ENCODE measurements around the gene EMC8.
"Not testable (repeated sequence)": the region's sequence is repeated elsewhere in the genome, so short reads cannot be mapped to it uniquely, and the experiment has no call there.

The EMC8 gene

DNA sequence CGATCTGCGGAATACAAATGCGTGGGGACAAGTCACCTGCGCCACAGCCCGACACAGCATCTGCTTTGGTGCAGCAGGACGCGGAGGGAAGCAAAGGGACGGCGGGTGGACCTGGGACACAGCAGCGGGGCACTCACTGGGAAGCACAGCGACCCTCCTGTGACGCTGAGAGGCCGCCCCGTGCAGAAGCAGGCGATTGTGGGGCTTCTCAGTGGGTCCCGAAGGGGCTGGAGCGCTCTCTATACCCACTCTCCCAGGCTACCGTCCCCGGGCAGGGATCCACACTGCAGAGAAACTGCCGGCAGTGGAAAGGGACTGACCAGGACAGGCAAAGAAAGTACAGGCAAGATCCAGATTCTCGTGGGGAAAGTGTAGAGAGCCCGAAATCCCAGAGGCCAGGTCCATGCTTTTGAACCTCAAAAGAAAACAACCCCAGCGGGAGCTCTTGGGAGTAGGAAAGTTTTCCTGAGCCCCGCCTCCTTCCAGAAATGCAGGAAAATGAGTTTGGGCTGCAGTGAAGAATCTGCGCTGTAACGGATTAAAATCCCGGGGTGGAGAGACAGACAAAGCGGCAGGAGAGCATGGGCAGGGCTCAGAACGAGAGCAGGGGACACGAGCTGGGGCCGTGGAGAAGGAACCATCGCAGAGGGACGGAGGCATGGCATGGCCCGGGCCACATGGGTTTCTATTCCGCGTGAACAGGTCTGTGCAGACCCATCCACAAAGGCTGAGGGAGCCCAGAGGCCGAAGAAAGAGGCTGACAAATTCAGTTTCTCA, 12.9 kb upstream of the EMC8 start:
- DNase-seq: no peak

- DNase-seq: no peak
Observed at GRCh38 chr16:85810742-85811115, 11.4 kb upstream of the EMC8 start.

DNA sequence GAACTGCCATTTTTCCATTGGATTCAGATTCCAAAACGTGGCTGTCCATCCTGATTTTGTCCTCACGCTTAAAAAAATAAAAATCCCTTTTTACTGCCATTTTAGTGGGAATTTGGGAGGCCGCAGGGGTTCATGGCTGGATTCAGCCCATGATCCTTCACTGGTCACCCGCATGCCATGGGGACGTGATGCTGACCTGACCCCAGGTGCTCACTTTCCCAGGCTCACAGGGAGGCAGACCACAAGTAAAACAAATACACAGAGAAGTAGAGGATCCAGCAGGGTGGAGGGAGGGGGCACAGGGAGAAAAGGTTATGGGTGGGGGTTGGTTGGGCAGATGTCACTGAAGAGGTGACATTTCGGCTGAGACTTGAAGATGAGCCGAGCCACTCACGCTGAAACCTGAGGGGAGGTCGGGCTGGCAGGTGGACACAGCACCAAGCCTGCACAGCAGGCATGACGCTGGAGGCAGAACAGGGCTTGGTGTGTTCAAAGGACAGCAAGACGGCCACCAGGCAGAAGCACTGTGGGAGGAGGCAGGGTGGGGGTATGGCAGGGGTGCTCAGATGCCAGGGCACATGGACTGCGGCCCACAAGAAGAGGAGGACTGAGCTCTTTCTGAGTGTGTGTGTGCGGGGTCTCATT, 10.9 kb upstream of the EMC8 start:
- no peak for DNase-seq

GRCh38 chr16:85809645-85810044, 10.3 kb upstream of the EMC8 start:
- DNase-seq: no peak

- no peak for DNase-seq
Observed at GRCh38 chr16:85808926-85809325, 9.6 kb upstream of the EMC8 start.

DNA sequence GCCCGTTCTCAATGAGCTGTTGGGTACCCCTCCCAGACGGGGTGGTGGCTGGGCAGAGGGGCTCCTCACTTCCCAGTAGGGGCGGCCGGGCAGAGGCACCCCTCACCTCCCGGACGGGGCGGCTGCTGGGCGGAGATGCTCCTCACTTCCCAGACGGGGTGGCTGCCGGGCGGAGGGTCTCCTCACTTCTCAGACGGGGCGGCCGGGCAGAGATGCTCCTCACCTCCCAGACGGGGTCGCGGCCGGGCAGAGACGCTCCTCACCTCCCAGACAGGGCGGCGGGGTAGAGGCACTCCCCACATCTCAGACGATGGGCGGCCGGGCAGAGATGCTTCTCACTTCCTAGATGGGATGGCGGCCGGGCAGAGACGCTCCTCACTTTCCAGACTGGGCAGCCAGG, 8.8 kb upstream of the EMC8 start:
- not testable (repeated sequence) for DNase-seq

DNA sequence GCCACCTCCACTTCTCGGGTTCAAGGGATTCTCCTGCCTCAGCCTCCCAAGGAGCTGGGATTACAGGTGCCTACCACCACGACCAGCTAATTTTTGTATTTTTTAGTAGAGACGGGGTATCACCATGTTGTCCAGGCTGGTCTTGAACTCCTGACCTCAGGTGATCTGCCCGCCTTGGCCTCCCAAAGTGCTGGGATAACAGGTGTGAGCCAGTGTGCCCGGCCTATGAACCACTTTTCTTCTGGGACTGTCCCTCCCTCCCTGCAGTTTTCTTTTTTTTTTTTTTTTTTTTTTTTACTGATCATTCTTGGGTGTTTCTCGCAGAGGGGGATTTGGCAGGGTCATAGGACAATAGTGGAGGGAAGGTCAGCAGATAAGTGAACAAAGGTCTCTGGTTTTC, 8.0 kb upstream of the EMC8 start:
- not testable (repeated sequence) for DNase-seq

- DNase-seq: no peak
Observed at GRCh38 chr16:85806539-85806938, 7.2 kb upstream of the EMC8 start.

DNA sequence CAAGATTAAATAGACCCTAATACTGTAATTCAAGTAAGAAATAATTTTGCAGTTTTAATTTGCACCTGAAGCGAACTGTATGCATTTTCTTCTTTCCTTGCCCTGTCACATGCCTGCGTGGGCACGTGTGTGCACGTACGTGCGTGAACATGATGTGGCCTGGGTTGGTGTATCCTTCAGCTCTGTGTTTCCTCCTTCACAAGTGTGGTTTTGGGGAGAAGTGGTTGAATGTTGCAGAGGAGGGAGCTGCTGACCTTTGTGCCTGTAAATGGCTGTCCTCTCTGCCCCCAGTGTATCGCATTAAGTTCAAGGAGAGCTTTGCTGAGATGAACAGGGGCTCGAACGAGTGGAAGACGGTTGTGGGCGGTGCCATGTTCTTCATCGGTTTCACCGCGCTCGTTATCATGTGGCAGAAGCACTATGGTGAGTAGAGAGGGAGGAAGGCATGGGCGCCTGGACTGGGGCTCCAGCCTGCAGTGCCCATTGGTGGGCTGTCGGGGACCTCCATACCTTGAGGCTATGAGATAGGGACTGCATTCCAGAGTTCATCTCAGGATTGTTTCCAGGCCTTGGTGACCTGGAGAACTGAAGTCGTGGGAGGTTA, 6.2 kb upstream of the EMC8 start:
- no peak for DNase-seq

DNA sequence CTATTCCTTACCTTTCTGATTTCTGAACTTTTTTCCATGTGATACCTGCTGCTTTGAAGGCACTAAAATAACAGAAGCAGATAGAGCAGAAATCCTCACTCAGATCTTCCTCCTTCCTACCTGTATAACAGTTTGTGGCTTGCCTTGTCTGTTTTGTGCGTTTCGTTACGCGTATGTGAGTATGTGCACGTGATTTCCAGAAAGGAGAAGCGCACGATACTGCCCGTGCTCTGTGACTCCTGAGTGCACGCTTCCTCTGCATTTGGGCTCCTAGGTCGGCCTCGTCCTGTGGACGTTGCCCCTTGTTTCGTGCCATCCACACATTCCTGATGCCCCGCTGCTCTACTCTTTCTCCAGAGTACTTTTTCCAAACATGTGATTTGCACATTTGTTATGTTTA, 4.2 kb upstream of the EMC8 start:
- no peak for DNase-seq

DNA sequence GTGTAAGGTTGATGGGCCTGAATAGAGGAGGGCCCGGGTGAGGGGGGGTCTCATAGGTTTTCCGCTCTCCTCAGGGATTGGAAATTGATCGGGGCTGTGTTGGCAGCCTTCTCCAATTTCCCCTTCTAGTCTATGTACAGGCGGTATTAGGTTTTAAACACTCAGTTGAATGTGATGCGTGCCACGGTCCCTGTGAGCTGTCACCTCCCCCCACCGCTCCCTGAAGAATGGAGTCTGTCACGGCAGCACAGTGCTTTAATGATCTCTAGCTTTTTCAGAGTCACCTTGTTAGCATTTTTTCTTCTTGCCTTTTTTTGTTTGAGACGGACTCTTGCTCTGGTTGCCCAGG, 951 bp upstream of the EMC8 start:
- no peak for DNase-seq

DNA sequence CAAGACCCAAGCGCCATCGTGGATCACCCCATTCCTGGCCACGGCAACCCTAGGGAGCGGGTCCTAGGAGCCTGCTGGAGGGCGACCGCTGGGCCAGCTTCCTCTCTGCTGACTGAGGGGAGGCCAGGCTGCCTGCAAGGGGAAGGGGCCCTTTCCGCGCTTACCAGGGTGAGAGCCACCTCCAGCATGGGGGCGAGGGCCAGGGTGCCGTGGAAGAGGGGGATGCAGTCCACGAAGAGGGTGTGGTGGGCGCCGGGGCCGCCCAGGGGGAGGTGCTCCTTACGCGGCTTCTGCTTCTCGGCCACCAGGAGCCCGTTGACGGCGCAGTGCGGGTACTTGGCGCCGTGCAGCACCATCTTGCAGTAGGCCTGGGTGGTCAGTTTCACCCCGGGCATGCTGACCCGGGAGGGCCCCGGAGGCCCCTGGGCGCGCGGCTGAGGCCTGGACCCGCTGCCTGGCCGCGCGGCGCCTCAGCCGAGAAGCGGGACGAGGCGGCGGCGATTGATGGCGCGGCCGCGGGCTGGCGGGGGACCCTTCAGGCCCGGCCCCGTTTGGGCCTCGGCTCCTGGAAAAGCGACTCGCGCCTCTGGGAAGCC, 345 bp downstream of the EMC8 start:
- no peak for DNase-seq

- DNase-seq: no peak
Observed at GRCh38 chr16:85798283-85798776, 1.0 kb downstream of the EMC8 start.

GRCh38 chr16:85796599-85796998, 2.7 kb downstream of the EMC8 start:
- DNase-seq: no peak

DNA sequence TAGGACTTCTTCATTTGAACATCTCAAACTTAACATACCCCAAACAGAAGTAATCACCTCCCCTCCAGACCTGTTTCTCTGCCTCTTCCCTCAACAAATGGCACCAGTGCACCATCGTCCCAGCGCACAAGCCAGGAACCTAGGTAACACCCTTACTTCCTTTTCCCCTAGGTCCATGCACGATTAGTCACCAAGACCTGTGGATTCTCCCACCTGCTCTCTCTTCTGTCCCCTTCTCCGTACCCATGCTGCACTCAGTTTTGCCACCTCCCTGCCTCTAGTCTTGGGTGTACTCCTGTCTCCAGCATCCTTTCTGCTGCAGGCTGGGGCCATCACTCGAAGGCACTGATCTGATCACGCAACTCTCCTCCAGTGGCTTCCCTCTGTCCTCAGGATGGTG, 3.2 kb downstream of the EMC8 start:
- DNase-seq: no peak

DNA sequence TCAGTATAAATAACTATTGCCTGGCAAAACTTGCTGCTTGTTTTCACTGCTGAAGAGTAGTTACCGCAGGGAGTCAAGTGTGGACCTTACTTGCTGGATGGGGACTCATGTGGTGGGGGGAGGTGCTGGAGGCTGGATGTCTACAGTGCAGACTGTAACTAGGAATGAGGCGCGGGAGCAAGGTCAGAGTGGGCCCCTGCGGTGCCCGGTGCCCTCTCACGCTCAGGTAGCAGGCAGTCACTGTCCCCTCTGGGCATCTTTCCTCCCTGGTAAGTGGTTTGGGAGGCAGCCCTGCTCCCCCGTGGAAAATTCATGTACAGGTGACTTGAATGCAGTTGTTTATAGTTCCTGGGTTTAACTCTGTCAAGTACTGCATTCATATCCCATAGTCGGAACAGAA, 4.6 kb downstream of the EMC8 start:
- DNase-seq: no peak

DNA sequence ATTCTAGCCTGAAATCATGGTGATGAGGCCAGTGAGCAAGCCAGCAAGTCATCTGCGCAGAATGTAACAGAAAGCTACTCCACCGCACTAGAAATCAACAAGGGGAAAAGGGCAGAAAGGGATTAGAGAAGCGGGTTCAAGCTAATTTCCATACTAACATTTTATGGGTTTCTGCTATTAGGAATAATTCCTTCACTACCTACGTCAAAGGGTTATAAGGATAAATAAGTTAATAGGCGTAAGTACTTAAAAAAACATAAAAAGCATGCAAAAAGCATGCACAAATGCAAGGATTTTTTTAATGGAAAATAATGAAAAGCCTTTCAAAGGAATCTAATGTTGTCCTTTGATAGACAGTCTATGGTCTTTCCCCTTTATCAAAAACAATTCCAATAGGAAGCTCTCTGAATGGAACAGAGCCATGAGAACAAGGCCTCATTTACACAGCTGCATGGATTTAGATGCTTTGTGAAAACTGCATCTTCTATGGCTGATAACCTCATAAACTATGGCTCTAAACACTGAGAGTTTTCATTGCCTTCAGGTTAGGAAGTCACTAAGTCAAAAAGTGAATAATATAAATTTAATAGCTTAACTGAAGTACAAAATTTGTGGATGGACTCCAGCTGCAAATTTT, 5.6 kb downstream of the EMC8 start:
- DNase-seq: no peak

GRCh38 chr16:85789773-85790172, 9.6 kb downstream of the EMC8 start:
- no peak for DNase-seq

GRCh38 chr16:85788819-85789218, 10.5 kb downstream of the EMC8 start:
- no peak for DNase-seq

- DNase-seq: no peak
Observed at GRCh38 chr16:85785927-85786326, 13.4 kb downstream of the EMC8 start.

DNA sequence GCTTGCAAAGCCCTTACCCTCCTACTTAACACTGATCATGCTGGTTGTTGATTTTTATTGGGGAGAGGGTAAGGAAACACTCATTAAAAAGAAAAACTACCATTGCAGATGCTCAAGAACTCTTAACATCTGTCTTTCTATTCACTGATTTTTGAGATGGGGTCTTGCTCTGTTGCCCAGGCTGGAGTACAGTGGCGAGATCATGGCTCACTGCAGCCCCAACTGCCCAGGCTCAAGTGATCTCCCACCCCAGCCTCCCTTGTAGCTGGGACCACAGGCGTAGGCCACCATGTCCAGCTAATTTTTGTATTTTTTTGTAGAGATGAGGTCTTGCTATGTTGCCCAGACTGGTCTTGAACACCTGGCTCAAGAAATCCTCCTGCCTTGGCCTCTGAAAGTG, 14.5 kb downstream of the EMC8 start:
- no peak for DNase-seq

DNA sequence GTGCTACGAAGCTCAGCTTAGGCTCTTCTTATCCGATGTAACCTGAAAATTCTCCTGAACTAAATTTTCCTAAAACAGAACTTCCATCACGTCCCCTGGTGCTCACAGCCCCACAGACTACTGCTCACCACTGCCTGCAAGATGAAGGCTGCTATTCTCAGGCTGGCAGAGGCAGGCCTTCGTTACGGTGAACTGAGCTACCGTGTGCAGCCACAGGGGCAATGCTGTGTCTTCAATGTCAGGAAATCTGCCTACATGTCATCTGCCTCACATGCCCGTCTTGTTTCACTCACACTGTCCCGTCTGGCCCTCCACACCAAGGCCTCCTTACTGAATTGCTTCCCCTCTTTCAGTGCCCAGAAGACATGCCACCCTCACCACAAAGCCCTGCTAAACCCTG, 15.9 kb downstream of the EMC8 start:
- no peak for DNase-seq

DNA sequence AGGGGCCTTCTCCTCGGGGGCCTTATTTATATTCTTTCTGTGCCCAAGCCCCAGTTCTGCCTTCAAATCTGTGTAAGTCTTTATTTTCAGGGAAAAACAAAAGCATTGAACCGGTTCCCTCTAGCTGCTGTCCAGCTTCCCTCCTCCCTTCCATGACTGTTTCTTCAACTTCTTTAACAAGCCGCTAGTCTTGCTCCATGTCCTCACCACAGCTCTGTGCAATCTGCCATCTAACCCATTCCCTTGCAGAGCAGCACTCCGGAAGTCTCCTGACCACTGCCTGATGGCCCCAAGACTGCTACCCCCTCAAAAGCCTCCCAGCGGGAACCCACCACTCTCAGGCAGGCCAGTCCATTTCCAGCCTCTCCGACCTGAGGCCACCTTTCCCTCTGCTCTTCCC, 16.9 kb downstream of the EMC8 start:
- no peak for DNase-seq

All from NCI-H1092 (cell line).